ENCODE measurements around the gene ASH1L.
A peak's percentile ranks its signal among the peaks of the same experiment; 100 is the strongest.

Gene ASH1L

DNA sequence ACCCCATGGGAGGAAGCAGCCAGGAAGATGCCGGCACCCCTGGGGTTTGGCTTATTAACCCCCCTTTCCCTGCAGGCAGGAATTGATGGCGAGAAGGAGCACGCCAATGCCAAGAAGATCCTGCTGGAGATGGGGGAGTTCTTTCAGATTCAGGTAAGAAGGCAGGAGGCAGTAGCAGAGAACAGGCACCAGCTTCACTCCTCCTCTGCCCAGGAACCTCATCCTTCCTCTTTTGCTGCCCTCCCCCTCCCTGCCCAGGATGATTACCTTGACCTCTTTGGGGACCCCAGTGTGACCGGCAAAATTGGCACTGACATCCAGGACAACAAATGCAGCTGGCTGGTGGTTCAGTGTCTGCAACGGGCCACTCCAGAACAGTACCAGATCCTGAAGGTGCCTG is 243.1 kb downstream of the ASH1L start:
- Histone ChIP-seq H3K36me3 (ENCODE audit: control insufficient read depth in 1 of 2, insufficient read depth in 2 of 2, low read length in 2 of 2) (peaks cover 5 to 28% of the 10 kb centered on the region in 2 donors), H3K9me3 (ENCODE audit: control insufficient read depth in 1 of 2, low read length in 2 of 2) (no peaks in the 10 kb centered on the region), H3K4me3 (ENCODE audit: low read depth in 1 of 2, low read length in 2 of 2) (no peak overlapping the region), H3K9ac (ENCODE audit: low read depth in 1 of 2, low read length in 2 of 2) (peak overlapping the region in 1 of 2 donors; percentile 21), H3K27me3 (ENCODE audit: control insufficient read depth in 1 of 2, insufficient read depth in 2 of 2, low read length in 2 of 2) (no peaks in the 10 kb centered on the region), H3K27ac (ENCODE audit: low read depth, low read length) (no peak overlapping the region), H3K4me1 (ENCODE audit: control insufficient read depth in 1 of 2, insufficient read depth in 2 of 2, low read length in 2 of 2) (peaks cover 30 to 40% of the 10 kb centered on the region in 2 donors)

DNA sequence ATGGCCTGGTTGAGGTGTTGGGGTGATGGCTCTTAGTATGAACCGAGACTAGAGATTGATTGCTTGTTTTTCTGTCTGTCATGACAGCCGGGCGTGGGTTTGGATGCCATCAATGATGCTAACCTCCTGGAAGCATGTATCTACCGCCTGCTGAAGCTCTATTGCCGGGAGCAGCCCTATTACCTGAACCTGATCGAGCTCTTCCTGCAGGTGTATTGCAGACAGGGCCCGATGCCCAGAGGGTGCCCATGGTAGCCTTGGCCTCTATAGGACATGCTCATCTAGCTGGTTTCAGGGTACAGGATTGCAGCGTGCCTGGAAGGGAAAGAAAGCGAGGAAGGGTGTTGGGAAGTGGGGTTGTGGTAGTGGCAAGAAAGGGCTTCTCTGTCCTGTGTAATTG is 244.5 kb downstream of the ASH1L start:
- no peak overlapping the region for H3K9ac ChIP-seq (ENCODE audit: low read depth in 1 of 2, low read length in 2 of 2)
- H3K9me3 ChIP-seq (ENCODE audit: control insufficient read depth in 1 of 2, low read length in 2 of 2) = no peaks in the 10 kb centered on the region
- H3K36me3 ChIP-seq (ENCODE audit: control insufficient read depth in 1 of 2, insufficient read depth in 2 of 2, low read length in 2 of 2) = peaks cover 5 to 39% of the 10 kb centered on the region in 2 donors
- H3K4me3 ChIP-seq (ENCODE audit: low read depth in 1 of 2, low read length in 2 of 2) = no peak overlapping the region
- peaks cover 30 to 40% of the 10 kb centered on the region in 2 donors for H3K4me1 ChIP-seq (ENCODE audit: control insufficient read depth in 1 of 2, insufficient read depth in 2 of 2, low read length in 2 of 2)
- no peaks in the 10 kb centered on the region for H3K27me3 ChIP-seq (ENCODE audit: control insufficient read depth in 1 of 2, insufficient read depth in 2 of 2, low read length in 2 of 2)
- no peak overlapping the region for H3K27ac ChIP-seq (ENCODE audit: low read depth, low read length)

DNA sequence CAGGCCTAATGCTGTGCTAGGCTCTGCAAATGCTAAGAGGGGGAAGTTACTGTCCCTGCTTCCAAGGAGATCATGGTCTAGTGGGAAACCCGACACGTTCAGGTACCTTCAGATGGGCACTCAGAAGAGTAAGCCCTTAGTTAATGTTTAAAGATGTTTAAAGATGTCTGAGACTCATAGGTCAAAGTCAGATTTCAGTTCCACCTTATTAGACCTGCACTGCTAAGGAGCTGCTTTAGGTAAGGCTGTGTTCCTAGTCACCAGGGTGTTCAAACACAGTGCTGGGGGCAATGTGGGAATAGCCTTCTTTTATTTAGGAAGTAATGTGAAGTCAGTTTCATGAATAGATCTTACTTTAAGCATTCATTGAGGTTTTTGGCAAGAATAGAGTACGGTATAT is 245.7 kb downstream of the ASH1L start:
- Histone ChIP-seq H3K4me1 (ENCODE audit: control insufficient read depth in 1 of 2, insufficient read depth in 2 of 2, low read length in 2 of 2) (peaks cover 22 to 32% of the 10 kb centered on the region in 2 donors), H3K27ac (ENCODE audit: low read depth, low read length) (no peak overlapping the region), H3K36me3 (ENCODE audit: control insufficient read depth in 1 of 2, insufficient read depth in 2 of 2, low read length in 2 of 2) (peaks cover 10 to 49% of the 10 kb centered on the region in 2 donors), H3K9ac (ENCODE audit: low read depth in 1 of 2, low read length in 2 of 2) (no peak overlapping the region), H3K4me3 (ENCODE audit: low read depth in 1 of 2, low read length in 2 of 2) (peak overlapping the region in 1 of 2 donors; percentile 31), H3K27me3 (ENCODE audit: control insufficient read depth in 1 of 2, insufficient read depth in 2 of 2, low read length in 2 of 2) (no peaks in the 10 kb centered on the region), H3K9me3 (ENCODE audit: control insufficient read depth in 1 of 2, low read length in 2 of 2) (no peaks in the 10 kb centered on the region)

DNA sequence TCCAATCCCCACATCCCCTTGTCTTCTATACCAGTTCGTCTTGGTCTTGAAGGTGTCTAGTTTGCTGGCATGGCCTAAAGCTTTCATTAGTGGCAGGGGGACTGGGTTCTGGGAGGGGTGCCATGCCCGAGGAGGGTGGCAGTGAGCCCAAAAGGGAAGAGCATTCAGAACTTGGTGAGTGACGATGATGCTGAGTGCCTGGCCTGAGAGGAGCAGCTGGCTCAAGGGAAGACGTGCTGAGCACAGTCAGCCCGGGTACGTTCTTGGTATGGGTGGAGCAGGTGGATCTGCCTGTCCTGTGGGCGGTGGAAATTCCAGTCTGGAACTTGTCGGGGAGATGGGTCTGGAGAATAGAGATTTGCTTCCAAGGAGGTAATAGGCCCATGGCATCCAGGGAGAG is 249.3 kb downstream of the ASH1L start:
- peaks cover 22 to 29% of the 10 kb centered on the region in 2 donors for H3K4me1 ChIP-seq (ENCODE audit: control insufficient read depth in 1 of 2, insufficient read depth in 2 of 2, low read length in 2 of 2)
- no peaks in the 10 kb centered on the region for H3K27me3 ChIP-seq (ENCODE audit: control insufficient read depth in 1 of 2, insufficient read depth in 2 of 2, low read length in 2 of 2)
- H3K9ac ChIP-seq (ENCODE audit: low read depth in 1 of 2, low read length in 2 of 2) = no peak overlapping the region
- H3K27ac ChIP-seq (ENCODE audit: low read depth, low read length) = no peak overlapping the region
- H3K36me3 ChIP-seq (ENCODE audit: control insufficient read depth in 1 of 2, insufficient read depth in 2 of 2, low read length in 2 of 2) = peaks cover 5 to 38% of the 10 kb centered on the region in 2 donors
- no peaks in the 10 kb centered on the region for H3K9me3 ChIP-seq (ENCODE audit: control insufficient read depth in 1 of 2, low read length in 2 of 2)
- H3K4me3 ChIP-seq (ENCODE audit: low read depth in 1 of 2, low read length in 2 of 2) = no peak overlapping the region

DNA sequence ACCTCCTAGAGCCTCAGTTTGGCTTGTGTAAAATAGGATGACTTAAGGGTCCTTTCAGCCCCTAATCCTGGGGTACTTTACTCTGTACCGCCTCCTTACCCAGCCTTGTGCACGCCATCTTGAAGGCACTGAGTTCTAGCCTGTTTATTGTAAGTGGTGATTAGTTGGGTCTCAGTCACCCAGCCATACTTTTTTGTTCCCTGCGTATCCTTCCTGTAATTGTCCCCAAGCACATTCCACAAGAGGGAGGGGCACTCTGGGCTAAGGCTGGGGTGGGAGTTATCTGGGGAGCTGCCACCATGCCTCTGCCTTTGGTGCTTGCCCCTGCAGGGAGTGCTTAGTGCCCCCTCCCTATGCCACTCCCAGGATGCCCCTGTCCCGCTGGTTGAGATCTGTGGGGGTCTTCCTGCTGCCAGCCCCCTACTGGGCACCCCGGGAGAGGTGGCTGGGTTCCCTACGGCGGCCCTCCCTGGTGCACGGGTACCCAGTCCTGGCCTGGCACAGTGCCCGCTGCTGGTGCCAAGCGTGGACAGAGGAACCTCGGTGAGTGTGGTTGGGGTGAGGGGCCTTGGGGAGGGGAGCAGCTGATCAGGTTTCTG is 253.1 kb downstream of the ASH1L start:
- H3K27me3 ChIP-seq (ENCODE audit: control insufficient read depth in 1 of 2, insufficient read depth in 2 of 2, low read length in 2 of 2) = no peaks in the 10 kb centered on the region
- H3K36me3 ChIP-seq (ENCODE audit: control insufficient read depth in 1 of 2, insufficient read depth in 2 of 2, low read length in 2 of 2) = peaks cover 5 to 27% of the 10 kb centered on the region in 2 donors
- peak overlapping the region; percentile 86 to 94 for H3K9ac ChIP-seq (ENCODE audit: low read depth in 1 of 2, low read length in 2 of 2)
- peak overlapping the region; percentile 85 for H3K27ac ChIP-seq (ENCODE audit: low read depth, low read length)
- H3K4me1 ChIP-seq (ENCODE audit: control insufficient read depth in 1 of 2, insufficient read depth in 2 of 2, low read length in 2 of 2) = peaks cover 18 to 27% of the 10 kb centered on the region in 2 donors
- no peaks in the 10 kb centered on the region for H3K9me3 ChIP-seq (ENCODE audit: control insufficient read depth in 1 of 2, low read length in 2 of 2)
- H3K4me3 ChIP-seq (ENCODE audit: low read depth in 1 of 2, low read length in 2 of 2) = peak overlapping the region; percentile 95

DNA sequence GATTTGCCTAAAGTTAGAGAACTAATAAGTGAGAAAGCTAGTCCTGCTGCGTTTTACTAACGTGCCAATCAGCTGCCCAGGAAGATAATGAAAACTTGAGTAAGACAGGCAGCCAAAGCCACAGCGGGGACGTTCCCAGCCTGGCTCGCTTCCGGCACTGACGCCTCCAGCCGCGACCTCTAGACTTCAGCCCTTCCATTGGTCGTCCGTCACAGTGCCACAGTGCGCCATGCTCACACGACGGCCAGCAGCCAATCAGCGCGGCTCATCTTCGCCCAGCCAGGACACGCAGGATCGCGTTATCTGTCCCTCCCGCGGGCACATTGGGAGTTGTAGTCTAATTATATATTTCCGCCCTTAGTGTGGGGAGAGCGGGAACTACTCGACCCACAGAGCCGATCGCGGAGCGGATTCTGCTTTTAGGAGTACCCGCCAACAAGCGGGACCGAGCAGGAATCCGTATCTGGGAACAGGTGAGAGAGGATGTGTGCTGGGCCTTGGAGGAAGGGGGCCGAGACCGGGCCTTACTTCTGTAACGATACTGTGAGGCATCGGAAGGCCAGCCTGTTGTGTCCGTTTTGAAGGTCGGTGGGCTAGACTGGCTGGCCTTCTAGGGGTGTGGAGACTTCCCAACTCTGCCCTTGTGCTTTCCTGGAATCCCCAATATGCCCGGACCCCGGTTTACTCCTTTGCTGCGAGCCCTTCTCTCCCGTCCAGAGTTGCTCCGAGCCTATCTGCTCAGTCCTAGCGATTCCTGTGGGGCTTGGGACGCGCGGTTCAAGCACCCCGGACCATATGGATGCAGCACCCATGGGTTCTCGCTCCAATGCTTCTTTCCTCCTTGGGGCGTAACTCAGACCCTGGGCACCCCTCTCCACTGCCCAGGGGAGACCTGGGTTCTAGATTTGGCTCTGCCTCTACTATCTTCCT is 253.8 kb downstream of the ASH1L start, which contains the start of gene FDPS:
FDPS (plus strand) TSS at position 374 of the 930 bp plus-strand sequence. CDS start 924 bp downstream, outside the sequence.
- Histone ChIP-seq H3K9ac (ENCODE audit: low read depth in 1 of 2, low read length in 2 of 2) (peak within 1 kb of the TSS; percentile 86 to 94), H3K27me3 (ENCODE audit: control insufficient read depth in 1 of 2, insufficient read depth in 2 of 2, low read length in 2 of 2) (no peaks in the 10 kb centered on the region), H3K36me3 (ENCODE audit: control insufficient read depth in 1 of 2, insufficient read depth in 2 of 2, low read length in 2 of 2) (peaks cover 5 to 23% of the 10 kb centered on the region in 2 donors), H3K4me1 (ENCODE audit: control insufficient read depth in 1 of 2, insufficient read depth in 2 of 2, low read length in 2 of 2) (peaks cover 20 to 27% of the 10 kb centered on the region in 2 donors), H3K27ac (ENCODE audit: low read depth, low read length) (peak within 1 kb of the TSS; percentile 85), H3K9me3 (ENCODE audit: control insufficient read depth in 1 of 2, low read length in 2 of 2) (no peaks in the 10 kb centered on the region), H3K4me3 (ENCODE audit: low read depth in 1 of 2, low read length in 2 of 2) (peak within 1 kb of the TSS; percentile 95)

DNA sequence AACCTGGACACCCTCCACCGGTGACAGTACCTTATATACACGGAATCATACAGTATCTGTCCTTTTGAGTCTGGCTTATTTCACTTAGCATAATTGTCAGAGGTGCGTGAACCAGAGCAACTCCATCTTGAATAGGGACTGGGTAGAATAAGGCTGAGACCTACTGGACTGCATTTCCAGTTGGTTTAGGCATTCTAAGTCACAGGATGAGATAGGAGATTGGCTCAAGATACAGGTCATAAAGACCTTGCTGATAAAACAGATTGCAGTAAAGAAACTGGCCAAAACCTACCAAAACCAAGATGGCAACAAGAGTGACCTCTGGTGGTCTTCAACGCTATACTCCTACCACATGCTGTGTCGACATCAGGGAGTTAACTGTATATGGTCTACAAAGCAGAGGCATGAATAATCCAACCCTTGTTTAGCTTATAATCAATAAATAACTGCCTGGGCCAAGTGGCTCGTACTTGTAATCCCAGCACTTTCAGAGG is 255.3 kb downstream of the ASH1L start:
- H3K9me3 ChIP-seq (ENCODE audit: control insufficient read depth in 1 of 2, low read length in 2 of 2) = no peaks in the 10 kb centered on the region
- no peak overlapping the region for H3K9ac ChIP-seq (ENCODE audit: low read depth in 1 of 2, low read length in 2 of 2)
- H3K4me1 ChIP-seq (ENCODE audit: control insufficient read depth in 1 of 2, insufficient read depth in 2 of 2, low read length in 2 of 2) = peaks cover 20 to 27% of the 10 kb centered on the region in 2 donors
- peaks cover 3 to 11% of the 10 kb centered on the region in 2 donors for H3K36me3 ChIP-seq (ENCODE audit: control insufficient read depth in 1 of 2, insufficient read depth in 2 of 2, low read length in 2 of 2)
- H3K4me3 ChIP-seq (ENCODE audit: low read depth in 1 of 2, low read length in 2 of 2) = no peak overlapping the region
- no peaks in the 10 kb centered on the region for H3K27me3 ChIP-seq (ENCODE audit: control insufficient read depth in 1 of 2, insufficient read depth in 2 of 2, low read length in 2 of 2)
- no peak overlapping the region for H3K27ac ChIP-seq (ENCODE audit: low read depth, low read length)

DNA sequence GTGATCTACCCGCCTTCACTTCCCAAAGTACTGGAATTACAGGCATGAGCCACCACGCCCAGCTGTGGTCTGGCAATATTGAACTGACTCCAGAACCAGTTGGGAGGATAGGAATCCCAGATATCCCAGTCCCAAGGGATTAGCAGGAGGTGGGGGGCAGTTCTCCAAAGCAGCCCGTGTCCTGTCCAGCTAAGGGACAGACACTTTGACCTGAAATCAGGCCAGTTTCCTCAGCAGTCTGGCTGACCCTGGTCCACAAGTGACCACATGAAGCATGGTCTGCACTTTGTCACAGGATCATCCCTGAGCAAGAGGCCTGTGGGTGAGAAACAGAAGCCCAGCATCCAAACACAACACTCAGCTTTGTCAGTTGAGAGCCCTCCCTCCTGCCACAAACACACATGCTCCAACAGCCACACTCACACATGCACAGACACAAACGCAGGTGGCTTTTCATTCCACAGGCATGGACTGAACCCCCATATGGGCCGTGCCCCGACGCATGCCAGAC is 256.7 kb downstream of the ASH1L start:
- Histone ChIP-seq H3K9me3 (ENCODE audit: control insufficient read depth in 1 of 2, low read length in 2 of 2) (no peaks in the 10 kb centered on the region), H3K4me1 (ENCODE audit: control insufficient read depth in 1 of 2, insufficient read depth in 2 of 2, low read length in 2 of 2) (peaks cover 26 to 27% of the 10 kb centered on the region in 2 donors), H3K36me3 (ENCODE audit: control insufficient read depth in 1 of 2, insufficient read depth in 2 of 2, low read length in 2 of 2) (peaks cover 0 to 4% of the 10 kb centered on the region in 2 donors), H3K27ac (ENCODE audit: low read depth, low read length) (no peak overlapping the region), H3K27me3 (ENCODE audit: control insufficient read depth in 1 of 2, insufficient read depth in 2 of 2, low read length in 2 of 2) (no peaks in the 10 kb centered on the region), H3K9ac (ENCODE audit: low read depth in 1 of 2, low read length in 2 of 2) (no peak overlapping the region), H3K4me3 (ENCODE audit: low read depth in 1 of 2, low read length in 2 of 2) (no peak overlapping the region)

DNA sequence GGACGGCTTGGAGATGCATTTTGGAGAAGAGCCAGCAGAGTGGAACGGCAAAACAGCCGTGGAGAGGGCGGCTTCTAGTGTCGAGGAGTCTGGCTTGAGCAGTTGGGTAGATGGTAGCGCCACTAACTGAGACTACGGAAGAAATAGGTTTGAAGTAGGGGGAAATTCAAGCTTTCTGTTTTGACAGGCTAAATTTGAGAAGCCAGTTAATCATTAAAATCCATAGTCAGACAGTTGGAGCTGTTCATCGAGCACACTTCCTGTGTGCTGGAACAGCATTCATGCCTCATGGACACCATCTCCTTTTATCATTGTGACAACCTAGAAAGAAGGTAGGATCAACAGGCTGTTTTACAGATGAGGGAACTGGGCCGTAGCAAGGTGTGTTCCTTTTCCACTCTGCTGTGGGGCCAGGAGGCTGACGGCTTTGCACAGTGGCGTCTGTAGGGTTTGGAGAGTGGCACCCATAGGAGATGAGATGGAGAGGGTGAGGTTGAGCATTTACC is 258.0 kb downstream of the ASH1L start:
- Histone ChIP-seq H3K9ac (ENCODE audit: low read depth in 1 of 2, low read length in 2 of 2) (no peak overlapping the region), H3K4me3 (ENCODE audit: low read depth in 1 of 2, low read length in 2 of 2) (peak overlapping the region in 1 of 2 donors; percentile 40), H3K27ac (ENCODE audit: low read depth, low read length) (no peak overlapping the region), H3K9me3 (ENCODE audit: control insufficient read depth in 1 of 2, low read length in 2 of 2) (no peaks in the 10 kb centered on the region), H3K36me3 (ENCODE audit: control insufficient read depth in 1 of 2, insufficient read depth in 2 of 2, low read length in 2 of 2) (no peaks in the 10 kb centered on the region), H3K27me3 (ENCODE audit: control insufficient read depth in 1 of 2, insufficient read depth in 2 of 2, low read length in 2 of 2) (no peaks in the 10 kb centered on the region), H3K4me1 (ENCODE audit: control insufficient read depth in 1 of 2, insufficient read depth in 2 of 2, low read length in 2 of 2) (peaks cover 25 to 26% of the 10 kb centered on the region in 2 donors)
